T follicular helper cell (primary cell): ENCODE data around the gene GSK3A.

Source experiments
- DNase-seq: peaks from one replicate; pipeline ENCODE4 v3.0.0-alpha.2; 2020; ENCODE audit warnings: low read depth

The GSK3A gene

GRCh38 chr19:42248270-42249148 lies 6.1 kb upstream of the GSK3A start:
- DNase-seq = no peak

GRCh38 chr19:42247640-42248199 lies 5.3 kb upstream of the GSK3A start:
- DNase-seq = no peak

GRCh38 chr19:42246922-42247639 lies 4.7 kb upstream of the GSK3A start:
- DNase-seq = no peak

GRCh38 chr19:42246143-42246921 lies 3.9 kb upstream of the GSK3A start:
- no peak for DNase-seq

- no peak for DNase-seq
Measured at GRCh38 chr19:42245231-42245630, 2.8 kb upstream of the GSK3A start.

- peak; percentile 88 for DNase-seq
Measured at GRCh38 chr19:42244347-42245220, 2.2 kb upstream of the GSK3A start.

GRCh38 chr19:42242069-42242511 lies 312 bp downstream of the GSK3A start:
- no peak for DNase-seq

GRCh38 chr19:42241279-42241678 lies 1.1 kb downstream of the GSK3A start:
- no peak for DNase-seq

- no peak for DNase-seq
Measured at GRCh38 chr19:42239544-42240220, 2.7 kb downstream of the GSK3A start.

- DNase-seq = no peak
Measured at GRCh38 chr19:42235181-42235580, 7.2 kb downstream of the GSK3A start.

- no peak for DNase-seq
Measured at GRCh38 chr19:42234364-42234763, 8.0 kb downstream of the GSK3A start.

- DNase-seq = no peak
Measured at GRCh38 chr19:42233678-42234292, 8.6 kb downstream of the GSK3A start.

- DNase-seq = no peak
Measured at GRCh38 chr19:42233106-42233505, 9.3 kb downstream of the GSK3A start.

- DNase-seq = no peak
Measured at GRCh38 chr19:42232435-42232834, 10.0 kb downstream of the GSK3A start.

- DNase-seq = no peak
Measured at GRCh38 chr19:42230571-42230970, 11.8 kb downstream of the GSK3A start.

GRCh38 chr19:42229855-42230351 lies 12.5 kb downstream of the GSK3A start:
- DNase-seq = no peak

- DNase-seq = no peak
Measured at GRCh38 chr19:42229301-42229854, 13.0 kb downstream of the GSK3A start.

GRCh38 chr19:42228641-42229040 lies 13.8 kb downstream of the GSK3A start:
- no peak for DNase-seq

GRCh38 chr19:42226886-42227285 lies 15.5 kb downstream of the GSK3A start:
- DNase-seq = no peak
